ENCODE data around the gene FGF13.

The FGF13 gene

DNA sequence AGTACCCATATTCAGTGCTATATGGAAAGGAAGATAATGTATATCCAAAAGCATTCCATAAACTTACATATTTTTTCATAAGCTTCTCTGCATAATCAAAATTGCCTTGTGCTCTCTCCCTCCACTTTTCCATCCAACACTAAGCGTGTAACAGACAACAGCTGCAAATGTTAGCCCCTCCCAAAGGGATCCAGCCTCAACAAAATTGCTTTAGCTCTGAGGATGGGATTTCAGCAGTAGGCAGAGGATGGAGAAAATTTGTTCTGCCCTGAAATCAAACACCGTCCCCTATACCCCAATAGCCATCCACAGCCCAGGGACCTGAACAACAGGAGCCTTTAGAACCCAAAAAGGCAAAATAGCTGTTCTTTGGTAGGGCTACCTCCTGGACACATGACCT lies 28.8 kb upstream of the FGF13 start:
- Histone ChIP-seq H3K36me3 (ENCODE audit: control insufficient read depth in 2 of 2, insufficient read depth in 1 of 2, low read length in 2 of 2) (no peaks in the 10 kb centered on the region), H3K27ac (ENCODE audit: extremely low read depth, low read depth, low read length) (no peak overlapping the region), H3K4me3 (ENCODE audit: low read depth, low read length) (no peak overlapping the region), H3K9me3 (ENCODE audit: control insufficient read depth, insufficient read depth, low read depth, low read length) (no peaks in the 10 kb centered on the region), H3K4me1 (ENCODE audit: control insufficient read depth, insufficient read depth, low read length) (no peaks in the 10 kb centered on the region)
- TF ChIP-seq KLF8 (tag by site-specific recombination; IDR thresholded peaks at IDR 0.05) (no peak), ZNF660 (tag by site-specific recombination; IDR thresholded peaks at IDR 0.05) (no peak), YY2 (tag by site-specific recombination; IDR thresholded peaks at IDR 0.05) (no peak), PRDM2 (tag by site-specific recombination; IDR thresholded peaks at IDR 0.05; ENCODE audit: borderline replicate concordance) (no peak), ZNF791 (tag by site-specific recombination; IDR thresholded peaks at IDR 0.05) (no peak)
- TF ChIP-seq, protein P1, sequence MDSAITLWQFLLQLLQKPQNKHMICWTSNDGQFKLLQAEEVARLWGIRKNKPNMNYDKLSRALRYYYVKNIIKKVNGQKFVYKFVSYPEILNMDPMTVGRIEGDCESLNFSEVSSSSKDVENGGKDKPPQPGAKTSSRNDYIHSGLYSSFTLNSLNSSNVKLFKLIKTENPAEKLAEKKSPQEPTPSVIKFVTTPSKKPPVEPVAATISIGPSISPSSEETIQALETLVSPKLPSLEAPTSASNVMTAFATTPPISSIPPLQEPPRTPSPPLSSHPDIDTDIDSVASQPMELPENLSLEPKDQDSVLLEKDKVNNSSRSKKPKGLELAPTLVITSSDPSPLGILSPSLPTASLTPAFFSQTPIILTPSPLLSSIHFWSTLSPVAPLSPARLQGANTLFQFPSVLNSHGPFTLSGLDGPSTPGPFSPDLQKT (IDR thresholded peaks at IDR 0.05; ENCODE audit: borderline replicate concordance, low read depth, low read length): no peak
- TF ChIP-seq, protein P2, sequence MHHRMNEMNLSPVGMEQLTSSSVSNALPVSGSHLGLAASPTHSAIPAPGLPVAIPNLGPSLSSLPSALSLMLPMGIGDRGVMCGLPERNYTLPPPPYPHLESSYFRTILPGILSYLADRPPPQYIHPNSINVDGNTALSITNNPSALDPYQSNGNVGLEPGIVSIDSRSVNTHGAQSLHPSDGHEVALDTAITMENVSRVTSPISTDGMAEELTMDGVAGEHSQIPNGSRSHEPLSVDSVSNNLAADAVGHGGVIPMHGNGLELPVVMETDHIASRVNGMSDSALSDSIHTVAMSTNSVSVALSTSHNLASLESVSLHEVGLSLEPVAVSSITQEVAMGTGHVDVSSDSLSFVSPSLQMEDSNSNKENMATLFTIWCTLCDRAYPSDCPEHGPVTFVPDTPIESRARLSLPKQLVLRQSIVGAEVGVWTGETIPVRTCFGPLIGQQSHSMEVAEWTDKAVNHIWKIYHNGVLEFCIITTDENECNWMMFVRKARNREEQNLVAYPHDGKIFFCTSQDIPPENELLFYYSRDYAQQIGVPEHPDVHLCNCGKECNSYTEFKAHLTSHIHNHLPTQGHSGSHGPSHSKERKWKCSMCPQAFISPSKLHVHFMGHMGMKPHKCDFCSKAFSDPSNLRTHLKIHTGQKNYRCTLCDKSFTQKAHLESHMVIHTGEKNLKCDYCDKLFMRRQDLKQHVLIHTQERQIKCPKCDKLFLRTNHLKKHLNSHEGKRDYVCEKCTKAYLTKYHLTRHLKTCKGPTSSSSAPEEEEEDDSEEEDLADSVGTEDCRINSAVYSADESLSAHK (tag by site-specific recombination; IDR thresholded peaks at IDR 0.05): no peak
- ChIA-PET POLR2A (no interaction called here), CTCF (interaction anchor here (0.6 to 1.3 kb wide), 3 partner anchors 8 to 819 kb away, joined by 3 to 6 read pairs (median 4); no protein-coding TSS in a partner anchor)

DNA sequence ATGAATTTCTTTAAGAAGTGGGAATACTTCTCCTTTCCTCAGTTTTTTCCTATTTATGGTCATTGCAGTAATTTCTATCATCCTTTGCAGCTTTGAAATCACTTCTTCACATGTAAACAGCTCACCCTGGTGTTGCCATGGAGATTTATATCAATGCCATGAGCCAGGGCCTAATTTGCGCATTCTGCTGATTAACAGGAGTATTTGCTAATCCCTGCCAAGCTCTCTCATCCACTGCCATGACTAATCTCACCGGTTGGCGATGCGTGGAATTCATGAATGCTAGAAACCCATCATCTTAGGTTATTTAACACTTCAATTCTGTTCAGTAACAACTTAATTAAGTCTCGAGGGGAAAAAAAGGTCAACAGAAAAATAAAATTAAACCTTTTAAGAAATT lies 11.8 kb upstream of the FGF13 start:
- no peaks in the 10 kb centered on the region for H3K4me1 ChIP-seq (ENCODE audit: control insufficient read depth, insufficient read depth, low read length)
- H3K36me3 ChIP-seq (ENCODE audit: control insufficient read depth in 2 of 2, insufficient read depth in 1 of 2, low read length in 2 of 2): no peaks in the 10 kb centered on the region
- no peaks in the 10 kb centered on the region for H3K9me3 ChIP-seq (ENCODE audit: control insufficient read depth, insufficient read depth, low read depth, low read length)
- H3K4me3 ChIP-seq (ENCODE audit: low read depth, low read length): no peak overlapping the region
- ChIA-PET CTCF (interaction anchor here (0.7 to 2.1 kb wide), 3 partner anchors 17 to 29 kb away, joined by 3 to 6 read pairs (median 5); no protein-coding TSS in a partner anchor), POLR2A (no interaction called here)
- no peak overlapping the region for H3K27ac ChIP-seq (ENCODE audit: extremely low read depth, low read depth, low read length)
- TF ChIP-seq, protein P3, sequence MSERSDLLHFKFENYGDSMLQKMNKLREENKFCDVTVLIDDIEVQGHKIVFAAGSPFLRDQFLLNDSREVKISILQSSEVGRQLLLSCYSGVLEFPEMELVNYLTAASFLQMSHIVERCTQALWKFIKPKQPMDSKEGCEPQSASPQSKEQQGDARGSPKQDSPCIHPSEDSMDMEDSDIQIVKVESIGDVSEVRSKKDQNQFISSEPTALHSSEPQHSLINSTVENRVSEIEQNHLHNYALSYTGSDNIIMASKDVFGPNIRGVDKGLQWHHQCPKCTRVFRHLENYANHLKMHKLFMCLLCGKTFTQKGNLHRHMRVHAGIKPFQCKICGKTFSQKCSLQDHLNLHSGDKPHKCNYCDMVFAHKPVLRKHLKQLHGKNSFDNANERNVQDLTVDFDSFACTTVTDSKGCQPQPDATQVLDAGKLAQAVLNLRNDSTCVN (tag by site-specific recombination; optimal IDR thresholded peaks at IDR 0.05): no peak
- TF ChIP-seq KLF17 (tag by site-specific recombination; IDR thresholded peaks at IDR 0.05) (no peak), FEZF1 (tag by site-specific recombination; IDR thresholded peaks at IDR 0.05) (no peak), IKZF3 (tag by site-specific recombination; IDR thresholded peaks at IDR 0.05) (no peak), ZNF544 (tag by site-specific recombination; IDR thresholded peaks at IDR 0.05) (no peak), ZNF169 (tag by site-specific recombination; IDR thresholded peaks at IDR 0.05) (no peak), ZFHX2 (tag by site-specific recombination; conservative IDR thresholded peaks at IDR 0.05) (no peak), ZNF214 (tag by site-specific recombination; IDR thresholded peaks at IDR 0.05; ENCODE audit: borderline replicate concordance) (no peak), ZNF132 (tag by site-specific recombination; IDR thresholded peaks at IDR 0.05; ENCODE audit: borderline replicate concordance) (no peak), SP2 (tag by site-specific recombination; IDR thresholded peaks at IDR 0.05) (no peak), ZNF404 (tag by site-specific recombination; IDR thresholded peaks at IDR 0.05) (no peak), ZNF48 (tag by site-specific recombination; IDR thresholded peaks at IDR 0.05) (no peak), ZNF155 (tag by site-specific recombination; IDR thresholded peaks at IDR 0.05) (no peak)
- TF ChIP-seq, protein P1 (IDR thresholded peaks at IDR 0.05; ENCODE audit: borderline replicate concordance, low read depth, low read length): no peak

Data from HEK293 (cell line).